K562 (cell line): ENCODE results near the gene KDM2A. TPM values are rescaled to one million over a fixed set of nuclear protein-coding genes. Genes with fewer than 3 reads are reported as not detected.

Source experiments
- ATAC-seq: fragments of 200-7000 bp; cut with Tn5 transposase; 3 replicates; pipeline ENCODE4 v1.9.1; 2020; ENCODE audit warnings: moderate library complexity
- BruUV-seq: library from RNA; stranded (reverse); fragments of 400-500 nt; replicated peaks from 2 replicates; lab custom pipeline; 2021; lab: Mats Ljungman, UMichigan
- CTCF ChIA-PET: fragments of 300-600 bp; formaldehyde crosslinking; extraction: SDS; loops from one replicate; lab custom pipeline; 2021; ENCODE audit warnings: low intra/inter-chr PET ratio; lab: Yijun Ruan, JAX
- POLR2A ChIA-PET: fragments of 300-600, 350-650 bp; sonication (Branson Sonifier 250); formaldehyde crosslinking; extraction: SDS; loops from one replicate; lab custom pipeline; 2021; ENCODE audit warnings: antibody characterized with exemption, inconsistent platforms; lab: Yijun Ruan, JAX
- DNase-seq, 4 experiments: peaks; one replicate each; pipeline versions ENCODE4 v3.0.0 to v3.0.0-alpha.2; 2011 to 2018; ENCODE audit warnings: low spot score in 3 of 4, mixed read lengths in 3 of 4; ENCODE audit errors: extremely low read depth in 1 of 4
- FAIRE-seq: peaks from 2 replicates; lab custom pipeline; 2011; peaks lifted over from hg19 to GRCh38; lab: Jason Lieb, UNC
- H2AFZ ChIP-seq: 2 replicates; pipeline ENCODE4 v1.6.0; 2011; ENCODE audit warnings: low read depth, low read length, control low read depth, inconsistent platforms
- H3K27ac ChIP-seq: fragments of 200-600 bp; 3 replicates; pipeline ENCODE4 v1.8.0; 2011; ENCODE audit warnings: low read depth, mild to moderate bottlenecking, control low read depth, inconsistent platforms, low read length, moderate library complexity, mixed read lengths; ENCODE audit errors: extremely low read depth
- H3K27me3 ChIP-seq, 2 experiments: fragments of 300-600 bp in 1 of 2; 2 replicates in 1 of 2; 3 replicates in 1 of 2; pipeline versions ENCODE4 v1.6.0 to v1.8.0; 2011; ENCODE audit warnings: inconsistent platforms in 2 of 2, low read length in 2 of 2, mild to moderate bottlenecking in 1 of 2, mixed read lengths in 1 of 2, moderate library complexity in 1 of 2; ENCODE audit not compliant: control insufficient read depth in 2 of 2, insufficient read depth in 2 of 2
- H3K36me3 ChIP-seq: fragments of 300-600 bp; 3 replicates; pipeline ENCODE4 v1.8.0; 2011; ENCODE audit warnings: mild to moderate bottlenecking, low read length, inconsistent platforms; ENCODE audit not compliant: control insufficient read depth, insufficient read depth
- H3K4me1 ChIP-seq, 2 experiments: fragments of 200-600 bp in 1 of 2; replicated peaks in 1 of 2; 2 replicates in 1 of 2; 3 replicates in 1 of 2; pipeline versions ENCODE4 v1.5.1 to v1.8.0; 2011; ENCODE audit warnings: inconsistent platforms in 2 of 2, low read length in 2 of 2, mild to moderate bottlenecking in 1 of 2, mixed read lengths in 1 of 2, moderate library complexity in 1 of 2; ENCODE audit not compliant: control insufficient read depth in 2 of 2, insufficient read depth in 2 of 2
- H3K4me2 ChIP-seq: 2 replicates; pipeline ENCODE4 v1.6.1; 2011; ENCODE audit warnings: low read length, control low read depth, inconsistent platforms, mixed read lengths; ENCODE audit not compliant: insufficient read depth
- H3K4me3 ChIP-seq: fragments of 200-600 bp; sonication (generic), shearing (Covaris generic); 2 replicates; pipeline ENCODE4 v1.5.1; 2016; ENCODE audit warnings: control low read depth, inconsistent platforms
- H3K79me2 ChIP-seq: fragments of 200-600 bp; 3 replicates; pipeline ENCODE4 v1.8.0; 2011; ENCODE audit warnings: low read length, inconsistent platforms; ENCODE audit not compliant: control insufficient read depth, insufficient read depth
- H3K9ac ChIP-seq, 2 experiments: 2 replicates each; pipeline versions ENCODE4 v1.6.0 to v1.6.1; 2011; ENCODE audit warnings: low read depth in 2 of 2, low read length in 2 of 2, control low read depth in 1 of 2, inconsistent platforms in 1 of 2, mild to moderate bottlenecking in 1 of 2, mixed read lengths in 1 of 2; ENCODE audit not compliant: insufficient read depth in 1 of 2
- H3K9me1 ChIP-seq: one replicate; pipeline ENCODE4 v1.6.0; 2011; ENCODE audit warnings: inconsistent platforms, mild to moderate bottlenecking, low read length, moderate library complexity; ENCODE audit not compliant: control insufficient read depth, insufficient read depth
- H3K9me3 ChIP-seq: replicated peaks from 2 replicates; pipeline ENCODE4 v1.5.1; 2011; ENCODE audit warnings: low read depth, low read length, inconsistent platforms; ENCODE audit not compliant: control insufficient read depth, insufficient read depth
- H4K20me1 ChIP-seq: replicated peaks from 2 replicates; pipeline ENCODE4 v1.6.1; 2011; ENCODE audit warnings: low read length, inconsistent platforms, mixed read lengths; ENCODE audit not compliant: control insufficient read depth, insufficient read depth
- CTCFL ChIP-seq: IDR thresholded peaks from 2 replicates; pipeline ENCODE4 v1.6.1; 2011; ENCODE audit warnings: borderline replicate concordance, low read depth, mild to moderate bottlenecking, moderate library complexity, low read length; ENCODE audit not compliant: insufficient read depth, poor library complexity, severe bottlenecking
- HDAC6 ChIP-seq: IDR thresholded peaks from 2 replicates; pipeline ENCODE4 v1.6.1; 2012; ENCODE audit warnings: low read depth, mild to moderate bottlenecking, control low read depth, inconsistent platforms, low read length, moderate library complexity
- HMGXB4 ChIP-seq: sonication (generic); formaldehyde crosslinking; IDR thresholded peaks from 2 replicates; pipeline ENCODE4 v1.8.1; 2023; ENCODE audit warnings: mild to moderate bottlenecking, missing genetic modification reagents
- HSF4 ChIP-seq: fragments of 250-450 bp; sonication (Bioruptor Pico); IDR thresholded peaks from 2 replicates; pipeline ENCODE4 v2.1.2; 2022; ENCODE audit warnings: mild to moderate bottlenecking, moderate library complexity, borderline replicate concordance
- ID3 ChIP-seq, 2 experiments: fragments of 250-450 bp in 1 of 2; fragments of 450-650 bp in 1 of 2; sonication (Bioruptor Pico) in 1 of 2; IDR thresholded peaks; 2 replicates each; pipeline versions ENCODE4 v1.6.1 to v1.8.0; 2016 to 2021; ENCODE audit warnings: mild to moderate bottlenecking in 2 of 2, moderate library complexity in 2 of 2, missing compliant biosample characterization in 1 of 2, missing genetic modification characterization in 1 of 2
- KDM1A ChIP-seq, 2 experiments: fragments of 450-650 bp; IDR thresholded peaks; 2 replicates each; pipeline ENCODE4 v1.6.1; 2016; ENCODE audit warnings: mild to moderate bottlenecking in 2 of 2
- MECOM ChIP-seq: fragments of 250-450 bp; sonication (Bioruptor Pico); IDR thresholded peaks from 2 replicates; pipeline ENCODE4 v1.8.0; 2022; ENCODE audit warnings: inconsistent platforms
- POLR3A ChIP-seq: IDR thresholded peaks from 2 replicates; pipeline ENCODE4 v1.6.1; 2011; ENCODE audit warnings: borderline replicate concordance, mild to moderate bottlenecking, moderate library complexity; ENCODE audit not compliant: insufficient read length, insufficient read depth; ENCODE audit errors: extremely low read depth
- RBM15 ChIP-seq: fragments of 200-400 bp; formaldehyde crosslinking; IDR thresholded peaks from 2 replicates; pipeline ENCODE4 v1.6.1; 2018; ENCODE audit warnings: mild to moderate bottlenecking, low read length, moderate library complexity; ENCODE audit not compliant: insufficient read depth
- RHOXF2B ChIP-seq: fragments of 250-450 bp; sonication (Bioruptor Pico); conservative IDR thresholded peaks from 2 replicates; pipeline ENCODE4 v1.5.1; 2021
- TOE1 ChIP-seq, 2 experiments: fragments of 450-650 bp in 1 of 2; sonication (generic) in 1 of 2; formaldehyde crosslinking in 1 of 2; IDR thresholded peaks; 2 replicates each; pipeline versions ENCODE4 v1.7.1 to v1.8.0; 2016 to 2022; ENCODE audit warnings: borderline replicate concordance in 2 of 2, mild to moderate bottlenecking in 2 of 2, antibody characterized with exemption in 1 of 2, inconsistent platforms in 1 of 2, low read depth in 1 of 2, missing genetic modification reagents in 1 of 2, moderate library complexity in 1 of 2
- ZNF224 ChIP-seq: sonication (generic); formaldehyde crosslinking; IDR thresholded peaks from 2 replicates; pipeline ENCODE4 v1.8.0; 2022; ENCODE audit warnings: mild to moderate bottlenecking, missing genetic modification reagents
- WGBS: fragments of 100-300 bp; shearing (Covaris generic); methylation state at CpG from one replicate; pipeline ENCODE4 v1.1.6; 2016; ENCODE audit warnings: low coverage, mixed read lengths; ENCODE audit not compliant: insufficient coverage; ENCODE audit errors: missing lambda C conversion rate; 5-methylcytosine and 5-hydroxymethylcytosine counted together
- in situ Hi-C: fragments of 300-500 bp; cut with MboI; formaldehyde crosslinking; loops from 4 replicates; pipeline ENCODE4 v1.15.0; 2018; ENCODE audit warnings: inconsistent platforms, mixed read lengths
- intact Hi-C: fragments of 100-400 bp; cut with micrococcal nuclease; formaldehyde crosslinking; loops from 2 replicates; pipeline ENCODE4 v1.14.2; 2022
- polyA plus RNA-seq, 8 experiments: library from polyadenylated mRNA; depleted of rRNA in 4 of 8; stranded (reverse) in 5 of 8; unstranded in 3 of 8; fragments of >200 nt; fragmentation: Nextera tagmentation in 2 of 8; fragmentation: Illumina TruSeq in 1 of 8; extraction: Ambion mirVana in 2 of 8; extraction: Trizol in 1 of 8; gene quantifications; 2 replicates each; pipeline versions ENCODE4 v1.2.1 to v1.2.3, GENCODE V29; 2011 to 2014; ENCODE audit warnings: inconsistent platforms in 1 of 8, missing spikeins in 1 of 8
- total RNA-seq, 7 experiments: library from RNA; depleted of rRNA in 6 of 7; stranded (reverse); fragments of >200 nt in 6 of 7; fragmentation: Illumina TruSeq in 2 of 7; extraction: Trizol in 2 of 7; gene quantifications; 2 replicates each; pipeline versions ENCODE4 v1.2.1 to v1.2.3, GENCODE V29; 2011 to 2021; ENCODE audit warnings: low replicate concordance in 1 of 7

Gene KDM2A
- total and polyA plus RNA-seq, 9 of the 15 experiments (the other 6 are each of a cell fraction or from before 2014, with no cell fraction given): 5.0 to 39.3 (median 21.3) TPM

- WGBS: 0% methylated on average over 16 of the region's 16 CpGs
- peak; percentile 71 for FAIRE-seq
- Histone ChIP-seq H3K27ac (peak overlapping the region; percentile 94), H3K4me3 (peak overlapping the region; percentile 85), H3K9ac (peak overlapping the region; percentile 94 to 99), H3K4me1 (peaks cover 8 to 22% of the 10 kb centered on the region in 2 experiments), H4K20me1 (peaks cover 18% of the 10 kb centered on the region), H3K79me2 (peaks cover 58% of the 10 kb centered on the region), H2AFZ (peak overlapping the region; percentile 58), H3K27me3 (no peaks in the 10 kb centered on the region), H3K9me3 (no peaks in the 10 kb centered on the region), H3K36me3 (peaks cover 41% of the 10 kb centered on the region), H3K4me2 (peak overlapping the region; percentile 89), H3K9me1 (no peaks in the 10 kb centered on the region)
- in situ Hi-C loops: no loop called here
- intact Hi-C loops: loop anchor here (2.0 kb wide), 1 partner anchor 120 kb away; no protein-coding TSS in a partner anchor
- DNase-seq: peak; percentile 59 to 80 (median 66)
- POLR2A ChIA-PET: interaction anchor here (1.0 to 4.1 kb wide), 3 partner anchors 12 to 173 kb away, joined by 3 to 58 read pairs (median 4); no protein-coding TSS in a partner anchor
- ATAC-seq: peak; percentile 54
- CTCF ChIA-PET: no interaction called here
- BruUV-seq: no TSS peak
- TF ChIP-seq HMGXB4 (CRISPR knock-in tag): no peak
- TF ChIP-seq ID3 (CRISPR knock-in tag; IDR thresholded peaks at IDR 0.05): no peak
- no peak for TF ChIP-seq ID3 (tag; IDR thresholded peaks at IDR 0.05)
- no peak for TF ChIP-seq MECOM
- no peak for TF ChIP-seq CTCFL
- TF ChIP-seq RBM15: no peak
- TF ChIP-seq POLR3A: no peak
- no peak for TF ChIP-seq TOE1 (IDR thresholded peaks at IDR 0.05; ENCODE audit: borderline replicate concordance)
- TF ChIP-seq TOE1 (CRISPR knock-in tag; IDR thresholded peaks at IDR 0.05; ENCODE audit: borderline replicate concordance, low read depth): no peak
- no peak for TF ChIP-seq HSF4 (CRISPR knock-in tag)
- no peak for TF ChIP-seq ZNF224 (CRISPR knock-in tag)
- no peak for TF ChIP-seq HDAC6
- TF ChIP-seq KDM1A (IDR thresholded peaks at IDR 0.05): no peak; a peak in 1 of 4 replicates
- TF ChIP-seq RHOXF2B: no peak
These were observed 121.7 kb downstream of the KDM2A start for GRCh38 chr11:67240576-67241389.
